Measurements from ENCODE around the gene BLOC1S1. TPM values are rescaled to one million over a fixed set of nuclear protein-coding genes. Genes with fewer than 3 reads are reported as not detected.

The BLOC1S1 gene
- polyA plus RNA-seq, 1 donor: 101 TPM

DNA sequence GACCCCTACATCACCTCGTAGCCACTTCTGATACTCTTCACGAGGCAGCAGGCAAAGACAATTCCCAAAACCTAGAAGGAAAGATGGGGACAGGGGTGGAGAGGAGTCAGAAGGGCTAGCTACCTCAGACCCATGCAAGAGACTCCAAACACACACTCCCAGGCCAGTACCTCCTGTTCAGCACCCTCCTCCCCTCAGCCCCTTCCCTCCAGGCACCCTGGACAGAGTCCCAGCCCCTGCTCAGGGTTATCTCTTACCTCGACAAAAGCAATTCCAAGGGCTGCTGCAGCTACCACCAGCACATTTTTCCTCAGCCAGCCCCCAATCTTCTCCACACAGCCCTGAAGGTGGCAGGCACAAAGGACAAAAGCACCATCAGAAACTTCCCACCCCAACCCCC, 9.7 kb downstream of the BLOC1S1 start:
- DNase-seq: no peak

DNA sequence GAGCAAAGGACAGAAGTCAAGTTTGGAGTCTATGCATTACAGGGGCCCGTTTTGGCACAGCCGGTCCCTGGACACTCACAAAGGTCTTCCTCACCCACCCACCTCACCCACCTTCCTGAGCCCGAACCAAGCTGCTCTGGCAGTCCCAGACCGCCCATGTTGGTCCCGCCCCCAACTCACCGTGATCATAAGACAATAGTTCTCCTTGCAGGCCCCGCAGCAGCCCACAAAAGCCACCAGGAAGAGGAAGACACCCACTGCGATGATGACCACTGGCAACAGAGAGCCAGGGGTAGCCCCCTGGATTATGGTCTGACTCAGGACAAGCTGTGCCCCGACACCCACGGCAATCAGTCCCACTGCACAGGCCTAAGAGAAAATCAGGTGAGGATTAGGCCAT, 11.1 kb downstream of the BLOC1S1 start:
- no peak for DNase-seq

DNA sequence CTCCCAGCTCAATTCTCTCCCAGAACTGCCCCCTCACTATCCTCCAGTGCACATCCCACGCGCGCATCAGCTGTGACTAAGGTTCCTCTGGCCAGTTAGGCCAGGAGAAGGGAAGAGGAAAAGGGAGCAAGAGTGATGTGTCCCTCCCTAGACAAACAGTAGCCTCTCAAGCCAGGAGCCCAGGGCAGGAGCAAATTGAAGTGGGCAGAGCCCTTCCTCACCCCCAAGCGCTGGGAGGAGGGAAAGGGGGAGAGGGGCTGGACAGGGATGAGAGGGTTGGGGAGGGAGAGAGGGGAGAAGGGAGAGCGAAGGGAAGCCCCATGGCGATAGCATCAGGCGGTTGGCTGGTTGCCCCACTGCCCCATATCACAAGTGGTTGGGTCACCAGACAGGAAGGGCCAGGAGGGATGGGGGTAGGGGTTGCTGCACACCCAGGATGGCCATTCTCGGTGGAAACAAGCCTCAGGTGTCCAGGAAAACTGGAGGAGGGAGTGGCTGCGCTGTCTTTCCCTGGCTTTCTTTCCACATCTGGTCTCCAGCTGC, 11.9 kb downstream of the BLOC1S1 start:
- DNase-seq: no peak

DNA sequence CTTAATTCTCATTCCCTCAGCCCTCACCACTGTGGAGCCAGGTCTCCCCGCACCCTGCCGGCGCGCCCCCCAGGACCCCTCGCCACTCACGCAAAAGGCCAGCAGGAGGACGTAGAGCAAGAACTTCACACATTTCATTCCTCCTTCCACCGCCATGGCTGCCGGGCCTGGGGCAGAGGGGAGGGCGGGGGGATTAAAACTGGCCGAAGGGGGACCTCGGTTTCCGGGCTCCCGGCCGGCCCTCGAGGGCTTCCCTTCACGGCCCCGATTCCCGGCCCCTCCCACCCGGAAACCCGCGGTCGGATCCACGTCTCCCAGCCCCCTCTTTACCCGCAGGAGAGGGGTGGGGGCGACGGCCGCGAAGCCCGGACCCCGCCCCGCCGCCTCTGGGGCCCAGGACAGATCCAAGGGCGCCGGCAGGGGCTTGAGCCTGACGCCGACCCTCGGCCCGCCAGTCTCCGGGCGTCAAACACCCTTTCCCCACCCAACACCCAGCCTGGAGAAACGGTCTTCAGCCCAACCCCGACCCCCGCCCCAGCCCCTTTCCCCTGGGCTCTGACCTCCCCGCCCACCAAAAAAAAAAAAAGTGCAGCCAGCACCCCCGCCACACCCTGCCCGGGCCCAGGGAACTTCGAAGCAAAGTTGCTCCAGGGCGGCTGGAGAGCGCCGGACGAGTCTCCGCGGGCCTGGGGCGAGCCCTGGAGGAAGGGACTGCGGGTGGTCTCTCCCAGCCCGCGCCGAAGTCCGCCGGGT, 12.5 kb downstream of the BLOC1S1 start:
- no peak for DNase-seq

DNA sequence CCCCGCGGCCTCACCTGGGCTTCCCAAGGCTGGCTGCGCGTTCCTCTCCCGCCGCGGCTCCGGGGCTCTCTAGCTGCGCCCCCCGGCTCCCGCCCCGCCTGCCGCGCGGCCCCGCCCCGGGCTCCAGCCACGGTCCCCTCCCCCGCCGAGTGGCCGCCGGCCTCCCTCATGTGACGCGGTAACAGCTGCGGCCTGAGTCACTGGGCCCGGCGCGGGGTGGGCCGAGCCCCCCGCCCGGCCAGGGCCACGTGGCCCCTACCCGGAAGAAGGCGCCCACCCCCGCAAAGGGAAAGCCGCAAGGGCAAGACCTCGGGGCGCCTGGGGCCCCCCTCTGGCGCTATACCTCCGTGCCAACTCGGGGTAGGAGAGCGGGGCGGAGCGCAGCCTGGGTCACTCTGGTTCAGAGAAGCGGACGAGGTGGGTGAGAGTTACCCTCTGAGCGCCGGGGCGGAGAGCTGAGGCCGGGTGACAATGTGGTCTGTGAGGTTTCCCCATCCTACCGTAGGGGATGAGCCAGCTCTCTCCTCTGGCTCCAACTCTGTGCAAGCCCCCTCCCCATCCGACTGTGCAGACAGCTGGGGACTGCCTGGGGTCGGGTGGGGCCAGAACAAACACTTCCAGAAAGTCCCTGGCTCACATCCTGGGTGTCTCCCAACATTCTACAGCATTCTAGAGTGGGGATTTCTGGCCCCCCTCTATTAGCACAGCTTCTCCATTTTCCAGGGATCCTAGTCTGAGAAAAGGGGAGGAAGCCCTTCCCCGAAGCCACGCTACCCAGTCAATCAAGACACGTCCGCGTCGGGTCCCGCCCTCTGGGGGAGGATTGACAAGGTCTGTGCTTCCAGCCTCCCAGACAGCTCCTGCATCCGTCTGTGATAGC, 13.3 kb downstream of the BLOC1S1 start, which contains the start of gene CD63:
TSS of gene CD63 (minus strand) at position 71 of the 880 bp plus-strand sequence. CDS start 668 bp downstream, outside the sequence.
- peak; percentile 88 for DNase-seq

DNA sequence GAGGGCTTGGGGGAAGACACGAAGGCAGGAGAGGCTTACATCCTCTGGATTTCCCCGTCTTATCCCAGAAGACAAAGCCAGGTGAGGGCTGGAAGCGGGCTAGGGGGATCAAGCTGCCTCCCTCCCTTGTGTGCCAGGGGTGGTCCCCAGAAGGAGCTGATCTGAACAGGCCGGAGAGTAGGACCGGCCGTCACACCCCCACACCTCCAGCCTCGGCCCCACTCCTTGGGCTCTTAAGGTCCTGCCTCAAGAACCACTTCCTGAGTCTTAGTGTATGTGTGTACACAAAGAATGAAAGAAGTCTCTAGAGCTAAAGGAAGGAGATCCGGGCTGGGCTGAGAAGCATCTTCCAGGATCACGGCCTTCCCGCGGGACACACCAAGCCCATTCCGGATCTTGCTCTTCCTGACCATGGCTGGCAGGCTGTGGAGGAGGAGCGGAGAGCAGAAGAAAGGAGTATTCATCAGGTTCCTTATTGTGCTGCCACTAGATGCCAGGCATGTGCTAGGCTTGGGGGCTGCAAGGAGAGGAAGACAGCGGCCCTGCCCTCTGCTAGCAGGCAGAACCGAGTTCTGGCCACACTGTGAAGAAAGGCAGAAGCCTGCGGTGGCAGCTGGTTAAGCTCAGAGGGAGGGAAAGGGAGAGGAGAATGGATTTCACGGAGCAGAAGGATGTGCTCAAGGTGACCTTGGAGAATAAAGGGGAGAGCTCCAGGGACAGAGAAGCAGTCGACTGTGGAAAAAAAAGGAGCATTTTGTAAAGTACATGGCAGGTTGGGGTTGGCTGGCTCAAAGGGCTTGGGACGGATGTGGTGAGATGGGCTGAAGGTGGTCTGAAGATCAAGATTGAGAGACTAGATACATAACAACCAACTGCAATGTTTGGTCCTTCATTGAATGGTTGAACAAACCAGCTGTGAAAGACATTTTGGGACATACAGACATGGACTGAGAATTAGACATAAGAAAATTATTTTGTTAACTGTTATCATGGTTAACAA, 14.3 kb downstream of the BLOC1S1 start:
- DNase-seq: no peak

DNA sequence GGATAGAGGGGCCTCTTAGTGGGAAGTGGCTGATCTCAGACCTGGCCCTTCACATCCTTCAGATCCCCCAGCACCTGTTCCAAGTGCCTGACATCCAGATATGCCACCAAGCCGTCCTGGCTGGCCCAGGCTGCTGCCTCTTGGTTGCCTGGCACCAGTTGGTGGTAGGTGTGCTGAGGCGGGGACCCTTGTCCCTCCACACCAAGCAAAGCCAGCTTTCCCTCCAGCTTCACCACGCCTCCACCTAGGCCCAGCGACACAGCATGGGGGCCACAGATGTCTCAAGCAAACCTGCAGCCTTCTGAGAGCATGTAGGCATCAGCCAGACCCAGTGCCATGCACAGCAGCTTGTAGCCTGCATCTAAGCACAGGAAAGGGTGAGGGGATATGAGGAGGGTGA, 16.4 kb downstream of the BLOC1S1 start:
- DNase-seq: no peak

DNA sequence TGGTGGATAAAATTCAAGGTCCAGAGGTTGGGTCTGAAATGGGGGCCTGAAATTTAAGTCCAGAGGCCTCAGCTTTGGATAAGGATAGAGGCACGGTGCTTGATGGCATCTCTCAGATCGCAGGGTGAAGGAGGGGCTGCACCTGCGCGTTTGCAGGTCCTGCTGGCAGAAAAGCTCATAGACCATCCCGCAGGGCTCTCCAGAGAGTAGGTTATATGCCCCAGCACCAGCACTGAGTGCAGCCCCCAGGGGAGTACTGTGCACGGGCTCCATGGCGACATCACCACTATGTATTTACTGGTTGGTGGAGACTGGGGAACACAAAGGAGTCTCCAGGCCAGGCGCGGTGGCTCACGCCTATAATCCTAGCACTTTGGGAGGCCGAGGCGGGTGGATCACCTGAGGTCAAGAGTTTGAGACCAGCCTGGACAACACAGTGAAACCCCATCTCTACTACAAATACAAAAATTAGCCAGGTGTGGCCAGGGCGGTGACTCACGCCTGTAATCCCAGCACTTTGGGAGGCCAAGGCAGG, 17.2 kb downstream of the BLOC1S1 start:
- DNase-seq: no peak

DNA sequence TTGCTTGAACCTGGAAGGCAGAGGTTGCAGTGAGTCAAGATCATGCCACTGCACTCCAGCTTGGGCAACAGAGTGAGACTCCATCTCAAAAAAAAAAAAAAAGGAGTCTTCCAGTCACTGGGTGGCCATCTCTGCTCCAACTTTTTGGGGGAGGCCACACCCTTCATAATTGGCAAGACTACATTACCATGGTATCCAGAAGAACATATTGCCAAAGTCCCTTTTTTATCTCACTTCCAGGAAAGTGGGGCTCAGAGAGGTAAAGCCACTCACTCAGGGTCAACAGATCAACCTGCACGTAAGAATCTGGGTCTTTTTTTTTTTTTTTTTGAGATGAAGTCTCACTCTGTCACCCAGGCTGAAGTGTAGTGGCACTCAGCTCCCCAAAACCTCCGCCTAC, 18.0 kb downstream of the BLOC1S1 start:
- DNase-seq: no peak

DNA sequence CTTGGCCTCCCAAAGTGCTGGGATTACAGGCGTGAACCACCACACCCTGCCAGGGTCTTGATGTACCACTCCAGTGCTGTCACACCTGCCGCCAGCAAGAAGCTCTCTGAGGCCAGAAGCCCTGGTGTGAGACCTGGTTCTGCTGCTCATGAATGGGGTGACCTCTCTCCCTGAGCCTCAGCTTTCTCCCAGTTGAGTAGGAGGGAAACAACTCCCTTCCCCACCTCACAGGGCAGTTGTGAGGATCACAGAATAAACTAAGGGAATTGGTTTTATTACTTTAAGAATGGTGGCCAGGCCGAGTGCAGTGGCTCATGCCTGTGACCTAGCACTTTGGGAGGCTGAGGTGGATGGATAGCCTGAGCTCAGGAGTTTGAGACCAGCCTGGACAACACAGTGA, 18.7 kb downstream of the BLOC1S1 start:
- DNase-seq: no peak

DNA sequence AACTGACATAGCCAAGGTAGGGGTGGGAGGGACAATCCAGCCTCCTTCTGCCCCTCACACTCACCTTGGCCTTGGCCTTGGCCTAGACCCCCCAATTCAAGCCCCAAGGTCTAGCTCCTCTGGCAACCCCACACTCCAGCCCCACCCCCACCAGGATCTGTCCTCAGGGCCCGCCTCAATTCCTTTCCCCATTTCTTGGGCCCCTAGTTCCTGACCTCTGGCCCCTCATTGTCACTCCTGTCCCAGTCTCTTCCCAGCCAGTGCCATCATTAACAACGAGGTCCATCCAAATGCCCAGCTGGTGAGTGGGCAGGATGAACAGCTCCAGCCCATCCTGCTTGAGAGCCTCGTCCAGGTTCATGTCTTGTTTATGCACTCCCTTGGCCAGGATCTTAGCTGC, 20.2 kb downstream of the BLOC1S1 start:
- no peak for DNase-seq

DNA sequence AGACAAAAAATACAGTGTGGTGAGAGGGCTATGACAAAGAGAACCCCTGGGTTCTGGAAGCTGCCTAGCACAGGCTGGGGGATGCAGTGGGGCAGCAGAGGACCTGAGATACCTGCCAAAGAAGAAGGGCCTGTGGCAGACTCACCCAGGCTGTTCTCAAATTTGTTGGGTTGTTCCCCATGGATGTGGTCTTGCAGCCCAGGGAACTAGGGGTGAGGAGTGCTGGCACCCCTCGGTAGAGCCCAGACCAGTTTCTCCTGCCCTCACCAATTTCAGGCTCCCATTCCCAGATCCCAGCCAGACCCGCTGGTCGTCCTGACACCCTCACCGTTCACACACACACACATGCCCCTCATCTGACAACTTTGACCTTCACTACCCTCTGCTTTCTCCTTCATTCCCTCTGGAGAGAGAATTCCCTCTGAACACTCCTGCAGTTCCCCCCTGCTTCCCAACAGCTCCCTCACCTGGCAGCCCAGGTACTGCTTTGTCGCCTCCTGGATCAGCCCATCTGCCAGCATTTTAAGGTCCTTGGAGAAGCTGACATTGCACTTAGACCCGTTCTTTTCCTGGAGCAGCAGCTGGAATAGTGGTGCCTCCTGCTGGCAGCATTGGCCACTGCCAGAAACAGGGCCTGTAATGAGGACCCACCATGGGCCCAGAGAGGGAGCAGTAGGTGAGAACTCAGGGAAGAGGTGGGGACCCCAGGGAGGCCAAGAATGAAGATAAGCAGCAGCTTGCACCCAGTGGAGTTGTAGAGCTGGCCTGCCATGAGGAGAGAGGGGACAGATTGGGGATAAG, 21.1 kb downstream of the BLOC1S1 start:
- no peak for DNase-seq

DNA sequence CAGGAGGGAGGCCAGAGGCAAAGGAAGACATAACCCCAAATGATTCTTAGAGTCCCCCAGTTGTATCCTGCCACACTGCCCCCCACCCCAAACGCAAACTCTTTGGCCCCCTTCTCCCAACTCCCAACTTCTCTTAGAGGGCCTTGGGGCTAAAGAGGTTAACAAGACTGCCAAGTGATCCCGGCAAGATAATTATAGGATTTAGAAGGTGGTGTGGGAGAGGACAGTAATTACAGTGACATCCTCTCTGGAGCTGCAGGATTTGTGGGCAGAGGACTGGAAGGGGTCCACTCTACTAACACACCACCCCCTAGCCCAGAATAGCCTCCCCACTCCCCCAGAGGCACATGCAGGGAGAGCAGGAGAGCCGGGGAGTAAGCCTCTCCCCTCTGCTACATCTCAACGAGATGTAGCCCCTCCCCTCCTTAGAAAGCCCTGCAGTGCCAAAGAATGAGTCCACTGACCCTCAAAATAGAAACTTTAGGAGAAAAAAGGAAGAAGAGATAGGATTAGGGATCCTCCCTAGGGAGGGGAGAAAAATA, 21.8 kb downstream of the BLOC1S1 start:
- no peak for DNase-seq

DNA sequence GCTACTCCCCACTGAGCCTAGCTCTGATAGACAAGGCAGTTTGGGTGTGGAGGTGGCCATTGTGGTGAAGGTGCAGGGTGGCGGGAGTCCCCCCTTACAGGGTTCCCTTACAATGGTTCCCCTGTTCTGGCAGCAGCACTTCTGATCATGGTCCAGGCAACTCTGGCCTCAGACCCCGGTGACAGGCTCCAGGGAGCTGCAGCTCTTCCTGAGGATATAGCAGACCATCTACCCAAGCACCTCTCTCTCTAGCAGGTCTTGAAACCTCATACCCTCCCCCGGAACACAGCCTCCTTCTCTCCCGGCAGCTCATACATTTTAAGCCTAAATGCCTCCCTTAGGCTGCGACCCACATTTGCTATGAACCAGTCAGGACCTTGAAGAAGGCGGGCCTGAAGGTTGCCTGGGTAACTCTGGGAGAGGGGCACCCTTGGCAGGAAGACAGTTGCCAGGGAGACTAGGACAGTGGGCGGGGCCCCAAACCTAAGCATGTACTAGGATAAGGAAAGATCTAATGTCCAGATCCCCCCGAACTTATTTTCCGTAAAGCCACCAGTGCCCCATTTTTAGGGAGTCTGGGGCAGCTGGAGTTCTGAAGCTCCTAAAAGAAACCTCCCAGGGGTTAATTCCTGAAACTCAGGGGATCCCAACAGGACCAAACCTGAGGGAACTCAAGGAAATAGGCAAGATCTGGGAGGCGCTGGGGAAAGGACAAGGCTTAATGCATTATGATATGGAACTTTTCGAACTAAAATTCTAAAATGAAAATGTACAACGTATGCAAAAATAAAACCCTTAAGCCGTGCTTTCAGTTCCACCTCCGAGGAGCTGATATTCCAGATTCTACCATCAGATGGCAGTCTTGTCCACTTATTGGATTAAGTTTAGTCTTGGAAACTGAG, 22.5 kb downstream of the BLOC1S1 start:
- peak; percentile 93 for DNase-seq

DNA sequence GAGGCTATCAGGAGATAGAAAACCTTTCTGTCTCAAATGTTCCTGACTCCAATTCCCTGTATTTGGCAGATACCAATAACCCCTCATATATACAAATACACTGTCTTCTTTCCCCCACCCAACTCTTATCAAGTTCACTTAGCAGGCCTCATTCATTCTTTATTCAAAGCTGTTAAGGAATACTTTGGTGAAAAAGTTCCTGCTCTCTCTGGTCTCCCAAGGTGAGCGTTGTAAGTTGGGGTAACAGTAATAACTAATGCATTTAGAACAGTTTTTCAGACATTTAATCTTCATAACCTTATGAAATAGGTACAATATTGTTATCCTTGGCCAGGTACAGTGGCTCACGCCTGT, 23.2 kb downstream of the BLOC1S1 start:
- DNase-seq: no peak

DNA sequence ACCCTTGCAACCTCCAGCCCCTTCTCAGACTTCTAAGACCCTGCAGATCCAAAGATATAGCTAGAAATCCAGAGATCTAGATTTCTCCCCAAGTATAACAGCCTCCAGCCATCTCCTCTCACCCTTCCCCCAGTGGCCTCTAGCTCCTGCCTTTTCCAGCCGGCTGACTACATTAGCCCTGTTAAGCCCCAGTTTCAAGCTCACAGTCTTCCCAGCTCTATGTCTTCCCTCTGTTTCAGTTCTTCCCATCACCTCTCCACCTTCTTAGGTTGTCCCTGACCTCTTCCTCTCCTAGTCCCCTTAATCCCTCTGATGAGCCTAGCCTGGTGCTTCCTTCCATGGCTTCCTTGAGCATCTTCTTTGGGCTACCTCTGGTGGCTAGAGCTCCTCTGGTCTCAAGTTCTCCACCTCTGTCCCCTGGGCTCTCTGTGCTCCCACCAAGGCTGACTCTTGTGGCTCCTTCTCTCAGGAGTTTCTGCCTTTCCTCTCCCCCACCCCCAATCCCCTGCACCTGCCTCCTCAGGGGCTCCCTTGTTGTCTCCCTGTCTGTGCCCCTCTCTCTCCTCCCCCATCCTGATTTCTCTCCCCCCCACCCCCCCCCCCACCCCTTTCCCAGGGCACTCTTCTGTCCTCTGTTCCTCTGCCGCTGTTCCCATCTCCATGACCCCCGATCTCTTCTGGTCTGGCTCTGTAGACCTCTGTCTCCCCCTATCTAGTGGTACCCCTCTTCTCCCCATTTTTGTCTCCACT, 26.3 kb downstream of the BLOC1S1 start:
- DNase-seq: no peak

DNA sequence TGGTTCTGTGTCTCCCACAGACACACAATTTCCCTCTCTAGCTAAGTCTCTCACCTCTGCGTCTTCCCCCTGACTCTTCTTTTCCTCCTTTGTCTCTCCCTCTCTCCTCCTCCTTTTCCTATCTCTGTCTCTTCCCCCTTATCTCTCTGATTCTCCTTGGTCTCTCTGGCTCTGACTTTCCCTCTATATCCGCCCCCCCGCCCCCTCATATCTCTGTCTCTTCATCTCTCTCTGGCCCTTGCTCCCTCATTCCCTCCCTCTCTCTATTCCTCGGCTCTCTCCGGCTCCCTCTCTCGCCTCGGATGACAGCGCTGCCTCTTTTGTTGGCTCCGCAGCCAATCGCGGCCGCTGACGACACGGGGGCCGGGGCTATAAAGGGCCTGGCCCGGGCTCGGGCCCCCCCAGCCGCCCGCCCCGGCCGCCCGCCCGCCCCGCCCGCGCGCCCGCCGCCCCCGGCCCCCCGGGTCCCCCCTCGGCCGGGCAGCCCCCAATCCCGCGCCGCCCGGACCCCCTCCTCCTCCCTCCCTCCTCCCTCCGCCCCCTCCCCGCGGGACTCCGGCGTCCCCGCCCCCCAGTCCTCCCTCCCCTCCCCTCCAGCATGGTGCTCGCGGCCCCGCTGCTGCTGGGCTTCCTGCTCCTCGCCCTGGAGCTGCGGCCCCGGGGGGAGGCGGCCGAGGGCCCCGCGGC, 27.0 kb downstream of the BLOC1S1 start, which contains the start of gene GDF11:
TSS of gene GDF11 (plus strand) at position 404 of the 687 bp plus-strand sequence. CDS start at position 599, 195 bp downstream.
- DNase-seq: peak; percentile 83

All from left kidney (tissue), 2 donors.